HG03103 (cell line): Measurements from ENCODE around the gene KRT12.
A peak's percentile ranks its signal among the peaks of the same experiment; 100 is the strongest.

Experiments used
- ATAC-seq: cut with Tn5 transposase; IDR thresholded peaks from one replicate; pipeline ENCODE4 v1.9.1; 2021; ENCODE audit warnings: low read depth; ENCODE audit not compliant: unreplicated experiment

Gene KRT12

GRCh38 chr17:40866838-40867237, at the start of gene KRT12:
Gene KRT12, minus strand, starts transcription at chr17:40867223. Its CDS starts 37 bp downstream, at chr17:40867186.
- ATAC-seq: no peak

- no peak for ATAC-seq
Measured at GRCh38 chr17:40916366-40916765, 49.3 kb upstream of the KRT12 start.

GRCh38 chr17:40915721-40916256, 48.8 kb upstream of the KRT12 start:
- ATAC-seq: peak; percentile 51

- no peak for ATAC-seq
Measured at GRCh38 chr17:40915199-40915661, 48.2 kb upstream of the KRT12 start.

GRCh38 chr17:40914075-40914855, 47.2 kb upstream of the KRT12 start:
- no peak for ATAC-seq

- no peak for ATAC-seq
Measured at GRCh38 chr17:40912486-40913210, 45.6 kb upstream of the KRT12 start.

GRCh38 chr17:40910441-40910841, 43.4 kb upstream of the KRT12 start:
- no peak for ATAC-seq

- no peak for ATAC-seq
Measured at GRCh38 chr17:40909755-40910154, 42.7 kb upstream of the KRT12 start.

- no peak for ATAC-seq
Measured at GRCh38 chr17:40909351-40909750, 42.3 kb upstream of the KRT12 start.

- no peak for ATAC-seq
Measured at GRCh38 chr17:40906613-40907012, 39.6 kb upstream of the KRT12 start.

- ATAC-seq: no peak
Measured at GRCh38 chr17:40905370-40905769, 38.3 kb upstream of the KRT12 start.

- no peak for ATAC-seq
Measured at GRCh38 chr17:40903129-40903847, 36.3 kb upstream of the KRT12 start.

- no peak for ATAC-seq
Measured at GRCh38 chr17:40902498-40902897, 35.5 kb upstream of the KRT12 start.

GRCh38 chr17:40901981-40902474, 35.0 kb upstream of the KRT12 start:
- no peak for ATAC-seq

GRCh38 chr17:40900809-40901356, 33.9 kb upstream of the KRT12 start:
- no peak for ATAC-seq

GRCh38 chr17:40896916-40897455, 30.0 kb upstream of the KRT12 start:
- no peak for ATAC-seq

GRCh38 chr17:40895106-40895730, 28.2 kb upstream of the KRT12 start:
- no peak for ATAC-seq

- ATAC-seq: no peak
Measured at GRCh38 chr17:40888196-40888720, 21.2 kb upstream of the KRT12 start.

GRCh38 chr17:40886090-40886489, 19.1 kb upstream of the KRT12 start:
- ATAC-seq: no peak
